Nephron progenitor cell (in vitro differentiated cells): Measurements from ENCODE around the gene KPNA5.
"Not testable (repeated sequence)": the region's sequence is repeated elsewhere in the genome, so short reads cannot be mapped to it uniquely, and the experiment has no call there.

ENCODE experiments used
- DNase-seq: peaks from one replicate; pipeline ENCODE4 v3.0.0; 2021
- H3K27ac Mint-ChIP-seq: 2 replicates; pipeline ENCODE4 v1.8.0; 2021; ENCODE audit warnings: mild to moderate bottlenecking, moderate library complexity, mixed read lengths
- H3K27me3 Mint-ChIP-seq: 2 replicates; pipeline ENCODE4 v1.8.0; 2021; ENCODE audit warnings: mild to moderate bottlenecking, low read depth, mixed read lengths; ENCODE audit not compliant: poor library complexity
- H3K36me3 Mint-ChIP-seq: 2 replicates; pipeline ENCODE4 v1.8.0; 2021; ENCODE audit warnings: low read depth, mixed read lengths
- H3K4me1 Mint-ChIP-seq: 2 replicates; pipeline ENCODE4 v1.8.0; 2021; ENCODE audit warnings: mixed read lengths
- H3K4me3 Mint-ChIP-seq: 2 replicates; pipeline ENCODE4 v1.8.0; 2021; ENCODE audit warnings: mild to moderate bottlenecking, moderate library complexity, mixed read lengths
- H3K9me3 Mint-ChIP-seq: 2 replicates; pipeline ENCODE4 v1.8.0; 2021; ENCODE audit warnings: mild to moderate bottlenecking, moderate library complexity, mixed read lengths
- TF ChIP-seq, protein P1 (sequence below): fragments of 200-600 bp; sonication (generic); IDR thresholded peaks from 2 replicates; pipeline ENCODE4 v1.5.0; 2021; ENCODE audit warnings: antibody characterized with exemption

Gene KPNA5

GRCh38 chr6:116714296-116714695 lies 33.3 kb downstream of the KPNA5 start:
- no peak overlapping the region for H3K27ac Mint-ChIP-seq
- H3K4me3 Mint-ChIP-seq: no peak overlapping the region
- peaks cover 91% of the 10 kb centered on the region for H3K36me3 Mint-ChIP-seq
- no peak for DNase-seq
- H3K9me3 Mint-ChIP-seq: peaks cover 19% of the 10 kb centered on the region
- no peaks in the 10 kb centered on the region for H3K27me3 Mint-ChIP-seq
- H3K4me1 Mint-ChIP-seq: no peaks in the 10 kb centered on the region
- TF ChIP-seq, protein P1, sequence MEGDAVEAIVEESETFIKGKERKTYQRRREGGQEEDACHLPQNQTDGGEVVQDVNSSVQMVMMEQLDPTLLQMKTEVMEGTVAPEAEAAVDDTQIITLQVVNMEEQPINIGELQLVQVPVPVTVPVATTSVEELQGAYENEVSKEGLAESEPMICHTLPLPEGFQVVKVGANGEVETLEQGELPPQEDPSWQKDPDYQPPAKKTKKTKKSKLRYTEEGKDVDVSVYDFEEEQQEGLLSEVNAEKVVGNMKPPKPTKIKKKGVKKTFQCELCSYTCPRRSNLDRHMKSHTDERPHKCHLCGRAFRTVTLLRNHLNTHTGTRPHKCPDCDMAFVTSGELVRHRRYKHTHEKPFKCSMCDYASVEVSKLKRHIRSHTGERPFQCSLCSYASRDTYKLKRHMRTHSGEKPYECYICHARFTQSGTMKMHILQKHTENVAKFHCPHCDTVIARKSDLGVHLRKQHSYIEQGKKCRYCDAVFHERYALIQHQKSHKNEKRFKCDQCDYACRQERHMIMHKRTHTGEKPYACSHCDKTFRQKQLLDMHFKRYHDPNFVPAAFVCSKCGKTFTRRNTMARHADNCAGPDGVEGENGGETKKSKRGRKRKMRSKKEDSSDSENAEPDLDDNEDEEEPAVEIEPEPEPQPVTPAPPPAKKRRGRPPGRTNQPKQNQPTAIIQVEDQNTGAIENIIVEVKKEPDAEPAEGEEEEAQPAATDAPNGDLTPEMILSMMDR: no peak

DNA sequence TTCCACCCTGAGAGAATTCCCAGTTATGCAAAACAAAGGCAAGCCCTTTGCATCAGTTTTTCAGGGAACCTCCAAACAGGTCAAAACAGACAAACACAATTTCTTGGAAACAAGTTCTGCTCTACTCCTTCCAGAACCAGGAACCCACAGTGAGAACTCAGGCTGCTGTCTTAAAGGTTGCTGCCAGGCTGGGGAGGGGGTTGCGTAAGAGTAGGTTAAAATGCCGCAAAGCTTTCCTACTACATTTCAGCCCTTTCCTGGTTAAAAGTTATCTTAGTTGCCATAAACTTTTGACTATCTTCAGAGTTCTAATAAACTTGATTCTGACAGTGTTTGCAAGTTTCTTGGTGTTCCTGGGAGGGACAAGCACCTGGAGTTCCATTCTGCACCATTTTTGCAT lies 33.8 kb downstream of the KPNA5 start:
- Mint-ChIP-seq H3K27ac (no peak overlapping the region), H3K9me3 (peaks cover 19% of the 10 kb centered on the region), H3K4me1 (no peaks in the 10 kb centered on the region), H3K27me3 (no peaks in the 10 kb centered on the region), H3K4me3 (no peak overlapping the region), H3K36me3 (peaks cover 91% of the 10 kb centered on the region)
- DNase-seq: no peak
- TF ChIP-seq, protein P1: no peak

- H3K4me1 Mint-ChIP-seq: no peaks in the 10 kb centered on the region
- H3K27me3 Mint-ChIP-seq: no peaks in the 10 kb centered on the region
- DNase-seq: no peak
- H3K4me3 Mint-ChIP-seq: no peak overlapping the region
- no peaks in the 10 kb centered on the region for H3K9me3 Mint-ChIP-seq
- TF ChIP-seq, protein P1: no peak
- peaks cover 56% of the 10 kb centered on the region for H3K36me3 Mint-ChIP-seq
- H3K27ac Mint-ChIP-seq: no peak overlapping the region
Measured at GRCh38 chr6:116726947-116727346, 45.9 kb downstream of the KPNA5 start.

DNA sequence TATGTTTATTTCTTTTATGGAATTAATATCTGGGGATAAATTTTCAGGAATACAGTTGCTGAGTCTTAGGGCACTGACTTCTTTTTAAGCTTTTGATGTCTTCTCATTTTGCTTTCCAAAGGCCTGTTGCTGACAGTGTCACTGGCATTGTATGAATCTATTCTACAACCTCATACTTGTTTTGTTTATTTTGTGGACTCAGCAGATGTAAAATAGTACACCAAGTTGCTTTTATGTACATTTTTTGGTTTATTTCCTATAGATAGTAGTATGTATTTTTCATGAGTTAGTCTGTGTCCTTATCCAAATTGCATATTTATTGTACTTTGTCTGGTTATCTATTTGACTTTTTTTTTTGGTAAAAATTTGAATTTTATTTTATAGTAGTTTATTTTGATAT lies 49.5 kb downstream of the KPNA5 start:
- no peaks in the 10 kb centered on the region for H3K27me3 Mint-ChIP-seq
- H3K4me1 Mint-ChIP-seq: no peaks in the 10 kb centered on the region
- H3K9me3 Mint-ChIP-seq: peaks cover 1% of the 10 kb centered on the region
- peaks cover 43% of the 10 kb centered on the region for H3K36me3 Mint-ChIP-seq
- no peak for DNase-seq
- H3K4me3 Mint-ChIP-seq: no peak overlapping the region
- no peak overlapping the region for H3K27ac Mint-ChIP-seq
- TF ChIP-seq, protein P1: no peak

DNA sequence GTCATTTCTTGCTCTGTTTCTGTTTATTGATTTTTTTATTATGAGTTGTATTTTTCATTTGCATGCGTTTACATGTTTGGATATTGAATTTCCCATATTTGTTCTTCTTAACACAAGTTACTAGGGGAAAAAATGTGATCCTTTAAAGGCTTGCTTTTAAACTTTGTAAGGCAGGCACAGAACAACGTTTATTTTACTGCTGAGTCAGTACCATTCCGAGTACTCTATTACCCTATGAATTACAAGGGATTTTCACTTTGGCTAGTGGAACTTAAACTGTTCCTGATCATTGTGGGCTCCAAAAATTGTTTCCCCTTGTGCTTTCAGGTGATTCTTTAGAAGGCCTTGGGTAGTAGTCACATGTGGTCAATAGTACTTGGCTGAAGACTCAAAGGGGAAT lies 56.0 kb downstream of the KPNA5 start:
- no peak overlapping the region for H3K27ac Mint-ChIP-seq
- no peak overlapping the region for H3K4me3 Mint-ChIP-seq
- no peak for DNase-seq
- H3K9me3 Mint-ChIP-seq: peaks cover 31% of the 10 kb centered on the region
- H3K27me3 Mint-ChIP-seq: no peaks in the 10 kb centered on the region
- H3K4me1 Mint-ChIP-seq: no peaks in the 10 kb centered on the region
- TF ChIP-seq, protein P1: no peak
- peaks cover 45% of the 10 kb centered on the region for H3K36me3 Mint-ChIP-seq

- not testable (repeated sequence) for DNase-seq, H3K4me3 Mint-ChIP-seq, H3K4me1 Mint-ChIP-seq, H3K27ac Mint-ChIP-seq, H3K27me3 Mint-ChIP-seq
- peaks cover 34% of the 10 kb centered on the region for H3K9me3 Mint-ChIP-seq
- H3K36me3 Mint-ChIP-seq: peaks cover 32% of the 10 kb centered on the region
Measured at GRCh38 chr6:116740486-116740885, 59.5 kb downstream of the KPNA5 start.
